IPS-18a (cell line): ENCODE results near the gene USP34.

Experiments
- H3K27ac ChIP-seq: one replicate; pipeline ENCODE4 v1.5.1; 2013; ENCODE audit warnings: low read length
- H3K27me3 ChIP-seq: one replicate; pipeline ENCODE4 v1.6.1; 2013; ENCODE audit warnings: mild to moderate bottlenecking, low read length; ENCODE audit not compliant: control insufficient read depth, insufficient read depth
- H3K36me3 ChIP-seq: one replicate; pipeline ENCODE4 v1.6.1; 2013; ENCODE audit warnings: low read depth, low read length; ENCODE audit not compliant: control insufficient read depth
- H3K4me1 ChIP-seq: one replicate; pipeline ENCODE4 v1.6.1; 2013; ENCODE audit warnings: low read depth, low read length; ENCODE audit not compliant: control insufficient read depth
- H3K4me3 ChIP-seq: one replicate; pipeline ENCODE4 v1.5.1; 2013; ENCODE audit warnings: low read length
- H3K9ac ChIP-seq: one replicate; pipeline ENCODE4 v1.6.1; 2013; ENCODE audit warnings: mild to moderate bottlenecking, low read length, moderate library complexity
- H3K9me3 ChIP-seq: one replicate; pipeline ENCODE4 v1.6.1; 2013; ENCODE audit warnings: low read depth, low read length; ENCODE audit not compliant: control insufficient read depth

The USP34 gene

GRCh38 chr2:61187085-61187484 is 283.8 kb downstream of the USP34 start:
- Histone ChIP-seq H3K27ac (no peak overlapping the region), H3K36me3 (peaks cover 90% of the 10 kb centered on the region)

GRCh38 chr2:61185231-61185728 is 285.6 kb downstream of the USP34 start:
- peaks cover 5% of the 10 kb centered on the region for H3K4me1 ChIP-seq
- H3K27me3 ChIP-seq = no peaks in the 10 kb centered on the region
- H3K9ac ChIP-seq = no peak overlapping the region
- no peak overlapping the region for H3K27ac ChIP-seq
- no peak overlapping the region for H3K4me3 ChIP-seq
- H3K9me3 ChIP-seq = no peaks in the 10 kb centered on the region
- H3K36me3 ChIP-seq = peaks cover 90% of the 10 kb centered on the region

More at GRCh38 chr2:61187085-61187484, 283.8 kb downstream of the USP34 start:
- Histone ChIP-seq H3K9me3 (no peaks in the 10 kb centered on the region), H3K27me3 (no peaks in the 10 kb centered on the region), H3K4me1 (peaks cover 5% of the 10 kb centered on the region), H3K4me3 (no peak overlapping the region), H3K9ac (no peak overlapping the region)

- H3K4me3 ChIP-seq = no peak overlapping the region
- H3K36me3 ChIP-seq = peaks cover 80% of the 10 kb centered on the region
- H3K9ac ChIP-seq = no peak overlapping the region
- H3K4me1 ChIP-seq = peaks cover 5% of the 10 kb centered on the region
- no peak overlapping the region for H3K27ac ChIP-seq
- no peaks in the 10 kb centered on the region for H3K9me3 ChIP-seq
- no peaks in the 10 kb centered on the region for H3K27me3 ChIP-seq
Observed at GRCh38 chr2:61184263-61184662, 286.6 kb downstream of the USP34 start.

- Histone ChIP-seq H3K9ac (no peak overlapping the region), H3K4me1 (peaks cover 5% of the 10 kb centered on the region), H3K27ac (no peak overlapping the region), H3K36me3 (peaks cover 77% of the 10 kb centered on the region), H3K4me3 (no peak overlapping the region), H3K27me3 (no peaks in the 10 kb centered on the region), H3K9me3 (no peaks in the 10 kb centered on the region)
Observed at GRCh38 chr2:61183795-61184194, 287.1 kb downstream of the USP34 start.

- peaks cover 11% of the 10 kb centered on the region for H3K4me1 ChIP-seq
- no peak overlapping the region for H3K4me3 ChIP-seq
- no peak overlapping the region for H3K9ac ChIP-seq
Observed at GRCh38 chr2:61182059-61182383, 288.9 kb downstream of the USP34 start.

GRCh38 chr2:61181382-61182058 is 289.4 kb downstream of the USP34 start:
- Histone ChIP-seq H3K36me3 (peaks cover 54% of the 10 kb centered on the region), H3K9ac (no peak overlapping the region), H3K4me1 (peaks cover 13% of the 10 kb centered on the region), H3K4me3 (no peak overlapping the region), H3K9me3 (no peaks in the 10 kb centered on the region), H3K27me3 (peaks cover 2% of the 10 kb centered on the region), H3K27ac (no peak overlapping the region)

More at GRCh38 chr2:61182059-61182383, 288.9 kb downstream of the USP34 start:
- H3K27ac ChIP-seq = no peak overlapping the region
- H3K9me3 ChIP-seq = no peaks in the 10 kb centered on the region
- peaks cover 59% of the 10 kb centered on the region for H3K36me3 ChIP-seq
- H3K27me3 ChIP-seq = no peaks in the 10 kb centered on the region

GRCh38 chr2:61180686-61181085 is 290.2 kb downstream of the USP34 start:
- peaks cover 11% of the 10 kb centered on the region for H3K27me3 ChIP-seq
- no peak overlapping the region for H3K4me3 ChIP-seq
- H3K27ac ChIP-seq = no peak overlapping the region
- no peak overlapping the region for H3K9ac ChIP-seq
- no peaks in the 10 kb centered on the region for H3K9me3 ChIP-seq
- peaks cover 16% of the 10 kb centered on the region for H3K4me1 ChIP-seq
- H3K36me3 ChIP-seq = peaks cover 47% of the 10 kb centered on the region

GRCh38 chr2:61179701-61180639 is 290.9 kb downstream of the USP34 start:
- no peak overlapping the region for H3K27ac ChIP-seq
- H3K9ac ChIP-seq = no peak overlapping the region
- H3K36me3 ChIP-seq = peaks cover 41% of the 10 kb centered on the region
- peaks cover 12% of the 10 kb centered on the region for H3K4me1 ChIP-seq
- no peak overlapping the region for H3K4me3 ChIP-seq
- peaks cover 18% of the 10 kb centered on the region for H3K27me3 ChIP-seq
- H3K9me3 ChIP-seq = no peaks in the 10 kb centered on the region

- H3K27me3 ChIP-seq = peaks cover 19% of the 10 kb centered on the region
- peak overlapping the region; percentile 87 for H3K9ac ChIP-seq
- H3K4me3 ChIP-seq = peak overlapping the region; percentile 74
- peaks cover 32% of the 10 kb centered on the region for H3K36me3 ChIP-seq
- no peaks in the 10 kb centered on the region for H3K9me3 ChIP-seq
- H3K4me1 ChIP-seq = peaks cover 12% of the 10 kb centered on the region
- H3K27ac ChIP-seq = no peak overlapping the region
Observed at GRCh38 chr2:61178603-61179545, 292.0 kb downstream of the USP34 start.

- Histone ChIP-seq H3K9ac (peak overlapping the region; percentile 87), H3K27me3 (peaks cover 19% of the 10 kb centered on the region), H3K4me3 (peak overlapping the region; percentile 74), H3K4me1 (peaks cover 12% of the 10 kb centered on the region), H3K27ac (peak overlapping the region; percentile 44), H3K9me3 (no peaks in the 10 kb centered on the region), H3K36me3 (peaks cover 22% of the 10 kb centered on the region)
Observed at GRCh38 chr2:61177727-61178549, 292.9 kb downstream of the USP34 start.
